Liver (tissue), 9 donors: ENCODE results near the gene NCSTN. TPM values are rescaled to one million over a fixed set of nuclear protein-coding genes. Genes with fewer than 3 reads are reported as not detected.

ENCODE experiments used
- DNase-seq: peaks from one replicate; pipeline ENCODE4 v3.0.0-alpha.2; 2017; ENCODE audit warnings: low spot score
- H3K27ac ChIP-seq, 2 donors: one replicate each; pipeline ENCODE4 v1.7.0; 2013; ENCODE audit warnings: inconsistent platforms in 2 of 2, low read length in 2 of 2, control low read depth in 1 of 2, low read depth in 1 of 2, mild to moderate bottlenecking in 1 of 2
- H3K27me3 ChIP-seq, 4 donors: one replicate each; pipeline versions ENCODE4 v1.6.1 to v1.7.0; 2013; ENCODE audit warnings: low read length in 3 of 4, inconsistent platforms in 1 of 4, mild to moderate bottlenecking in 1 of 4, moderate library complexity in 1 of 4; ENCODE audit not compliant: control insufficient read depth in 4 of 4, insufficient read depth in 4 of 4
- H3K36me3 ChIP-seq, 4 donors: one replicate each; pipeline versions ENCODE4 v1.6.1 to v1.7.0; 2013; ENCODE audit warnings: low read length in 3 of 4, mild to moderate bottlenecking in 3 of 4, low read depth in 1 of 4, moderate library complexity in 1 of 4; ENCODE audit not compliant: control insufficient read depth in 4 of 4, insufficient read depth in 3 of 4
- H3K4me1 ChIP-seq, 4 donors: one replicate each; pipeline versions ENCODE4 v1.6.1 to v1.7.0; 2013; ENCODE audit warnings: low read length in 3 of 4, mild to moderate bottlenecking in 3 of 4, moderate library complexity in 1 of 4; ENCODE audit not compliant: control insufficient read depth in 4 of 4, insufficient read depth in 4 of 4
- H3K4me3 ChIP-seq, 3 donors: one replicate each; pipeline versions ENCODE4 v1.6.1 to v1.7.0; 2013; ENCODE audit warnings: low read length in 3 of 3, control low read depth in 1 of 3, low read depth in 1 of 3, mild to moderate bottlenecking in 1 of 3
- H3K9ac ChIP-seq, 2 donors: one replicate each; pipeline ENCODE4 v1.7.0; 2013; ENCODE audit warnings: low read length in 2 of 2, mild to moderate bottlenecking in 2 of 2, moderate library complexity in 2 of 2, control low read depth in 1 of 2, low read depth in 1 of 2
- H3K9me3 ChIP-seq, 4 donors: one replicate each; pipeline versions ENCODE4 v1.6.1 to v1.7.0; 2013; ENCODE audit warnings: low read length in 3 of 4; ENCODE audit not compliant: control insufficient read depth in 4 of 4
- ATF3 ChIP-seq: IDR thresholded peaks from 2 replicates; pipeline ENCODE4 v1.6.1; 2016; ENCODE audit warnings: antibody characterized with exemption
- CTCF ChIP-seq: fragments of 150-350 bp; IDR thresholded peaks from 2 replicates; pipeline ENCODE4 v1.5.1; 2017; ENCODE audit warnings: improper control_type of control experiment, low read depth, low read length; ENCODE audit not compliant: missing input control
- FOXA1 ChIP-seq: IDR thresholded peaks from 2 replicates; pipeline ENCODE4 v1.6.1; 2016; ENCODE audit warnings: antibody characterized with exemption
- FOXA2 ChIP-seq: IDR thresholded peaks from 2 replicates; pipeline ENCODE4 v1.6.1; 2016; ENCODE audit warnings: antibody characterized with exemption
- GABPA ChIP-seq, 2 donors: IDR thresholded peaks in 1 of 2; conservative IDR thresholded peaks in 1 of 2; 2 replicates each; pipeline ENCODE4 v1.6.1; 2016; ENCODE audit warnings: antibody characterized with exemption in 2 of 2, mild to moderate bottlenecking in 1 of 2, moderate library complexity in 1 of 2
- HNF4A ChIP-seq, 2 donors: conservative IDR thresholded peaks; 2 replicates each; pipeline ENCODE4 v1.6.1; 2016; ENCODE audit warnings: antibody characterized with exemption in 2 of 2, mild to moderate bottlenecking in 2 of 2
- HNF4G ChIP-seq: IDR thresholded peaks from 2 replicates; pipeline ENCODE4 v1.6.1; 2016; ENCODE audit warnings: antibody characterized with exemption
- JUND ChIP-seq, 2 donors: IDR thresholded peaks; 2 replicates each; pipeline ENCODE4 v1.6.1; 2016; ENCODE audit warnings: antibody characterized with exemption in 2 of 2
- MAX ChIP-seq: IDR thresholded peaks from 2 replicates; pipeline ENCODE4 v1.6.1; 2016; ENCODE audit warnings: antibody characterized with exemption
- RAD21 ChIP-seq, 2 donors: IDR thresholded peaks; 2 replicates each; pipeline ENCODE4 v1.6.1; 2016; ENCODE audit warnings: antibody characterized with exemption in 2 of 2, mild to moderate bottlenecking in 2 of 2
- REST ChIP-seq: IDR thresholded peaks from 2 replicates; pipeline ENCODE4 v1.6.1; 2016; ENCODE audit warnings: antibody characterized with exemption, mild to moderate bottlenecking
- RXRA ChIP-seq, 2 donors: IDR thresholded peaks; 2 replicates each; pipeline ENCODE4 v1.6.1; 2017 to 2018; ENCODE audit warnings: antibody characterized with exemption in 2 of 2, mild to moderate bottlenecking in 1 of 2
- SP1 ChIP-seq: IDR thresholded peaks from 2 replicates; pipeline ENCODE4 v1.6.1; 2018; ENCODE audit warnings: antibody characterized with exemption, mild to moderate bottlenecking
- TAF1 ChIP-seq: conservative IDR thresholded peaks from 2 replicates; pipeline ENCODE4 v1.6.1; 2016; ENCODE audit warnings: antibody characterized with exemption, mild to moderate bottlenecking
- YY1 ChIP-seq: IDR thresholded peaks from 2 replicates; pipeline ENCODE4 v1.6.1; 2016; ENCODE audit warnings: antibody characterized with exemption, mild to moderate bottlenecking
- WGBS: extraction: QIAGEN DNeasy Blood & Tissue Kit; methylation state at CpG from one replicate; pipeline ENCODE4 v1.1.7; 2013; 5-methylcytosine and 5-hydroxymethylcytosine counted together
- polyA plus RNA-seq, 2 donors: library from polyadenylated mRNA; stranded (reverse) in 1 of 2; unstranded in 1 of 2; fragments of 200-250 nt in 1 of 2; fragments of >200 nt in 1 of 2; fragmentation: Nextera tagmentation in 1 of 2; extraction: Ambion mirVana in 1 of 2; gene quantifications; one replicate each; pipeline versions ENCODE4 v1.2.1 to v1.2.3, GENCODE V29; 2013 to 2015
- total RNA-seq, 2 donors: library from RNA; depleted of rRNA; stranded (reverse); fragments of >200 nt; gene quantifications; one replicate each; pipeline ENCODE4 v1.2.3, GENCODE V29; 2014
- donor health status: healthy.
- donor health status: healthy.
- donor health status: healthy.
- donor health status: healthy.
- donor health status: healthy.

Gene NCSTN
- total and polyA plus RNA-seq, 4 donors = 32.2 to 44.6 (median 37.5) TPM

GRCh38 chr1:160371756-160372155, 28.6 kb downstream of the NCSTN start:
- WGBS = 79% methylated on average over 4 of the region's 4 CpGs
- TF ChIP-seq REST (no peak), ATF3 (no peak), JUND (IDR thresholded peaks at IDR 0.05) (no peak), FOXA2 (no peak), YY1 (no peak), SP1 (no peak), HNF4G (no peak), RAD21 (IDR thresholded peaks at IDR 0.05) (no peak), TAF1 (no peak), HNF4A (conservative IDR thresholded peaks at IDR 0.05) (no peak), GABPA (IDR thresholded peaks at IDR 0.05 in 1 of 2, conservative IDR thresholded peaks at IDR 0.05 in 1 of 2) (no peak), CTCF (no peak), FOXA1 (no peak), RXRA (IDR thresholded peaks at IDR 0.05) (no peak), MAX (no peak)
- Histone ChIP-seq H3K9ac (no peak overlapping the region), H3K27me3 (no peaks in the 10 kb centered on the region), H3K4me1 (peaks cover 0 to 7% (median 1%) of the 10 kb centered on the region in 4 donors), H3K9me3 (no peaks in the 10 kb centered on the region), H3K36me3 (no peaks in the 10 kb centered on the region), H3K4me3 (no peak overlapping the region), H3K27ac (no peak overlapping the region)
- peak; percentile 3 for DNase-seq

GRCh38 chr1:160373696-160374095, 30.5 kb downstream of the NCSTN start:
- Histone ChIP-seq H3K27ac (no peak overlapping the region), H3K9me3 (no peaks in the 10 kb centered on the region), H3K4me3 (no peak overlapping the region), H3K4me1 (peaks cover 0 to 7% (median 1%) of the 10 kb centered on the region in 4 donors), H3K9ac (no peak overlapping the region), H3K36me3 (no peaks in the 10 kb centered on the region), H3K27me3 (no peaks in the 10 kb centered on the region)
- WGBS = 90% methylated on average over 4 of the region's 4 CpGs
- DNase-seq = no peak
- peak; percentile 85 for TF ChIP-seq REST
- no peak for TF ChIP-seq MAX
- TF ChIP-seq JUND (IDR thresholded peaks at IDR 0.05) = no peak
